Measurements from ENCODE around the gene HOXC6.

The HOXC6 gene

GRCh38 chr12:54002915-54003389 lies 25.3 kb upstream of the HOXC6 start:
- DNase-seq: no peak

- no peak for DNase-seq
Measured at GRCh38 chr12:54003625-54004024, 24.6 kb upstream of the HOXC6 start.

- no peak for DNase-seq
Measured at GRCh38 chr12:54004063-54004840, 24.0 kb upstream of the HOXC6 start.

GRCh38 chr12:54004841-54005530 lies 23.3 kb upstream of the HOXC6 start:
- no peak for DNase-seq

GRCh38 chr12:54005531-54005852 lies 22.7 kb upstream of the HOXC6 start:
- DNase-seq: no peak

- DNase-seq: no peak
Measured at GRCh38 chr12:54005853-54006558, 22.2 kb upstream of the HOXC6 start.

GRCh38 chr12:54006559-54007220 lies 21.6 kb upstream of the HOXC6 start:
- DNase-seq: no peak

- no peak for DNase-seq
Measured at GRCh38 chr12:54007538-54008259, 20.5 kb upstream of the HOXC6 start.

- no peak for DNase-seq
Measured at GRCh38 chr12:54008260-54008552, 20.0 kb upstream of the HOXC6 start.

- DNase-seq: no peak
Measured at GRCh38 chr12:54009171-54010052, 18.8 kb upstream of the HOXC6 start.

GRCh38 chr12:54010053-54010971 lies 17.9 kb upstream of the HOXC6 start:
- no peak for DNase-seq

- no peak for DNase-seq
Measured at GRCh38 chr12:54010972-54011664, 17.1 kb upstream of the HOXC6 start.

GRCh38 chr12:54011665-54012532 lies 16.3 kb upstream of the HOXC6 start:
- no peak for DNase-seq

GRCh38 chr12:54012631-54013409 lies 15.4 kb upstream of the HOXC6 start:
- DNase-seq: no peak

GRCh38 chr12:54014377-54015017 lies 13.7 kb upstream of the HOXC6 start:
- DNase-seq: no peak

- DNase-seq: no peak
Measured at GRCh38 chr12:54015018-54015931, 13.0 kb upstream of the HOXC6 start.

GRCh38 chr12:54016051-54016450 lies 12.2 kb upstream of the HOXC6 start:
- DNase-seq: no peak
